D341Med (cell line): ENCODE data around the gene STATH.
"Not testable (repeated sequence)": the region's sequence is repeated elsewhere in the genome, so short reads cannot be mapped to it uniquely, and the experiment has no call there.

Source experiments
- DNase-seq: peaks from one replicate; pipeline ENCODE4 v3.0.0; 2012; ENCODE audit warnings: low spot score

STATH gene, protein sequence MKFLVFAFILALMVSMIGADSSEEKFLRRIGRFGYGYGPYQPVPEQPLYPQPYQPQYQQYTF

DNA sequence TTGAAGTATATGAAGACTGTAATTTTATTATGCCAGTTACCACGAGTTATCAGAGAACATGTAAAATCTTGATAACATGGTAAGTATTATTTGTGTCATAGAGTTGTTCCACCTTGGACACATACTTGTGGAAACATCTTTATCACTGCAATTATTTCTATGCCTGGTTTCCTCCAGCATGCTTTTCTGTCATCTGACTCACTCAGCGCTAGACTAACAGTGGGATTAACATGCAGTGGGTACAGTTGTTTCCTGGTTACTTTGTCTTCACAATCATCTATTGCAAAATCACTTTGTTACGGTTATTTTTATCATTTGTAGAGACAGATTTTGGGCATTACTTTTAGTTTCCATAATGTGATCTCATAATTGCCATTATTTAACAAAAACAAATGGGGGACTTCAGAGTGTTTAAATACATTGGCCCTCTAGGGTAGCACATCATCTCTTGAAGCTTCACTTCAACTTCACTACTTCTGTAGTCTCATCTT is at the start of gene STATH:
Gene STATH, plus strand, starts transcription at position 441 of the 491 bp plus-strand sequence. CDS start 2,472 bp downstream, outside the sequence.
- DNase-seq = no peak

DNA sequence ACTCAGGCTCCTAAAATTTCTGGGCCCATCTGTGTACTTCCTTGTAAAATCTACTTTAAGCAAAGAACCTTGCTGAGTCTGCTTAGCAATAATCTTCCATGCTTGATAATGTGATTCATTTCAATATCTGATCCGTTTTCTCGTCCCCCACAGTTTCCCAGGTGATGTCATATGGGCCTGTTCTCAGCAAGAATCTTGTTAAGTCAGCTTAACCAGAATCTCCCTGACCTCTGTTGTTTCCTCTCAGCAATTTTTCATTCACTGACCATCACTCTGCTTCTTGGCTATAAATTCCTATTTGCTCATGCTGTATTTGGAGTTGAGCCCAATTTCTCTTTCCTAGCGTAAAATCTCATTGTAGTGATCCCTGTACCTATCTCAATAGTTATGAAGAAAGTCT is 44.2 kb upstream of the STATH start:
- DNase-seq = no peak

DNA sequence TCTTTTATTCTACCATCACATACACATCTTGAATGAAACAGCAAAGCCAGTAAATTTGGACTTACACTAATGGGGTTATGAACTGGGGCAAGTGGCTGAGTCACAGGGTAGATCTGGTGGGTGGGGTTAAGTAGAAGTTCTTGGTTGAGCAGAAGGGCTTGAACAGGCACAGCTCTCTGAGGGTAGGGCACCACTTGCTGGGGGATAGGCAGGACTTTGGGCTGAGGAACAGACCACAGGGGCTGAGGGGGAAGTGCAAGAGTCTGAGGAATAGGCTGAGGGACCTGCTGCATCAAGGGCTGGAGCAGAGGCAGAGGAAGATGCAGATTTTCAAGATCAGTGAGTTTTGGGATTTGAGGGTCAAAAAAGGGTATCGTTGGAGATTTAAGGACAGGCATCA is 38.6 kb upstream of the STATH start:
- DNase-seq = no peak

DNA sequence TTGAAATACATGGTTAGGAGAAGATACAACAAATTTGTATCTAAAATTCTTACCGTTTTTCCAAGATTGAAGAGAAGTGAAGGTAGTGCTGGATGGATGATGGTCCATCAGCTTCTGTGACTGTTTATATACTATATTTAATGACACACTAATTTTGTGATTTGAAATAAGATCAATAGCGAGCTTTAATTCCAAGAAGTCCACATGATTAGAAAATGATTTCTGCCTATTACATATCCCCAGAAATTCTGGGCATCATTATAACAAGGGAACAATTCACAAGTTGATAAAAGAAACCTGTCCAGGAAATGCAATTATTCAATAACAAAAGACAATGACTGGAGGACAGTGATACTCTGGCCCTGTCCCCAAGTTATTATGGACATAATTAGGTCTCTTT is 30.1 kb upstream of the STATH start, which contains the start of gene CSN2:
Gene CSN2, minus strand, starts transcription at position 101 of the 400 bp plus-strand sequence. CDS start 4,733 bp downstream, outside the sequence.
- no peak for DNase-seq

DNA sequence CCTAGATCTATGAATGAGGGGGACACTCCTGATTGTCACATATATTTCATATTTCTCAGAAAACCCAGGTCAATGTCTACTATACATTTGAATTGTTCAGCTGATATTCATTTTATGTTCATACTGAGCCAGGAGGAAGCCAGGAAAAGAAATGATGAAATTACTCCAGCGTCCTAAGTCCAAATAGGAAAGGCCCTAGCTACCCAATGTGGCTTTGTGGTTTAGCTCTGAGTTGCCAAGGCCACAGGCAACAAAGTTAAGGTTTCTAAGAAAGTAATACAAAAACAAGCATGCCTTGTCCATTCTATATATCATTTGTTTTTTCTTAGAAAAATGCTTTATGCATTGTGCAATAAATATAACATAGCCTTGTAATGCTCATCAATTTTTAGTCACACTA is 25.7 kb upstream of the STATH start:
- DNase-seq = no peak

DNA sequence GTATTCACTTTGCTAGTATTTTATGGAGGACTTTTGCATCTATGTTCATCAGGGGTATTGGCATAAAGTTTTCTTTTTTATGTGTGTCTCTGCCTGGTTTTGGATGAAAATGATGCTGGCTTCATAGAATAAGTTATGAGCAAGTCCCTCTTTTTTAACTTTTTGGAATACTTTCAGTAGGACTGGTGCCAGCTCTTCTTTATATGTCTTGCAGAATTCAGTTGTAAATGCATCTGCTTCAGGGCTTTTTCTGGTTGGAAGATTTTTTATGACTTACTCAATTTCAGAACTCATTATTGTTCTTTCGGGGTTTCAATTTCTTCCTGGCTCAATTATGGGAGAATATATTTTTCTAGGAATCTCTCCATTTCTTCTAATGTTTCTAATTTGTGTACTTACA is 21.1 kb upstream of the STATH start:
- DNase-seq = no peak

DNA sequence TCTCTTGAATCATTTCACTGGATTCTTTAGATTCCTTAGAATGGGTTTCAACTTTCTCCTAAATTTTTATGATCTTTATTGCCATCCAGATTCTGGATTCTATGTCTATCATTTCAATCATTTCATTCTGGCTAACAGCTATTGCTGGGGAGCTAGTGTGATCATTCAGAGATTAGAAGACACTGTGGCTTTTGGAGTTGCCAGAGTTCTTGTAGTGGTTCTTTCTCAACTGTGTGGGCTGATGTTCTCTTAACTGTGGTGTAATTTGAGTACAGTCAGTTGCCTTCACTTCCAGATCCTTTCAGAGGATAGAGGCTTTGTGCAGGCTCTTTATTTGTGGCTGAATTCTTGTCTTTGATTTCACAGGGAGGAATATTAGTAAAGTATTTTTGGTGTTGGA is 18.2 kb upstream of the STATH start:
- DNase-seq = no peak

DNA sequence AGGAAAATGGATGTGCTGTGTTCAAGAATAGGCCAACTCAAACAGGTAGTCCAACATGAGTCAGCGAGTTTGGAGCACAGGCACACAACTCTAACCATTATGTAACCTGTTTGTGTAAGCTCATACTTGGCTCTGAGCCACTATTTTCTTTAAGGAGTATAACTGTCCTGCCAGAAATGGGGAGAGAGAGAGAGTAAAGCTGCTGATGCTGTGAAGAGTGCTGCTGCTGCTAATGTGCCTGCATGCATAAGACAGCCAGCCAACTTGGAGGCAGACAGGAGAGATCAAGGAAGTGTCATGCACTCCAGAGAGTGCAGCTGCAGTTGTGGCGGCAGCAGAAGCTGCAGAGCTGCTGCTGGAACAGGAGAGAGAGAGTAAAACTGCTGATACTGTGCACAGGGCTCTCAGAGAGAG is 11.7 kb upstream of the STATH start:
- DNase-seq = peak; percentile 27

DNA sequence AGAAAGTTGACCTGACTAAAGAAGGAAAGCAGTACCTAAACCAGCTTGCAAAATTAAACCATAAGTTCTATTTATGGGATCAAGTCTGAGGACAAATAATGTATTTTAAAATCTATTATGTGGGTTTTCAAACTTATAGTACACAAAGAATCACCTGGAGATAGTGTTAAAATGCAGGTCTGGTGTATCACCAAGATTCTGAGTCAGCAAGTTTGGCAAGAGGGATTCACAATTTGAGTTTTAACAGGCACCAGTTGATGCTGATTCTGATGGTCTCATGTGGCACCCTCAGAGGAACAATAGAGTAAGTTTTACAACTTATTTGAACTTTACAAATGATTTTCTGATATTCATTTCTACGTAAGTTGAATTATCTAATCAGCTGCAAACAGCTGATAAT is 9.1 kb upstream of the STATH start:
- no peak for DNase-seq

DNA sequence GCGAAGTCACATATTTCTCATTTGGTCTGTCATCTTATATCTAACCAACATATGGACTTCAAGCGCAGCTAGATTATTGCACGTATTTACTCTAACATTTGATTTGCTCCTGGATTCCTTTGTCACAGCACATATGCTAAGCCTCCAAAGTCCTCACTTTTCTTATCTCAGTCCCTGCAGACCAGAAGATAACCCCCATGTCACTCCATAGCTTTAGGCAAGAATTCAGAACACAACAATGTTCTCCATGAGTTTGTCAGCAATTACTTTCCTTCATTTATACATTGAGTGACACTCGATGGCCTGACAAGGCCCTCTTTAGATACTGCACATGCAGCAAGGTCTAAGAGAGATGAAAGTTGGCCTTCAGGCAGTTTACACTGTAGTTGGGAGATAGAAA is 4.8 kb upstream of the STATH start:
- DNase-seq = no peak

DNA sequence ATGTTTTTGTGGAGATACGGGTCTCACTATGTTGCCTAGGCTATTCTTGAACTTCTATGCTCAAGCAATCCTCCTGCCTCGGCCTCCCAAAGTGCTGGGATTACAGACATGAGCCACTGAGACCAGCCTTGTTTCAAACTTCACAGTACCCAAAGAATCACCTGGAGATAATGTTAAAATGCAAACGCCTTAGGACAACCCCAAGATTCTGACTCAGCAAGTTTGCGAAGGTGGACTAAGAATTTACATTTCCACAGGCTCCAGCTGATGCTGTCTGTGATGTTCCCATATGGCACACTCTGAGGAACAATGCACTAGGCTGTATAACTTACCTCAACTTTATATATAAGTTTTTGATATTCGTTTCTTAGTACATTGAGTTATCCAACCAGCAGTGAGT is 984 bp upstream of the STATH start:
- DNase-seq = no peak

DNA sequence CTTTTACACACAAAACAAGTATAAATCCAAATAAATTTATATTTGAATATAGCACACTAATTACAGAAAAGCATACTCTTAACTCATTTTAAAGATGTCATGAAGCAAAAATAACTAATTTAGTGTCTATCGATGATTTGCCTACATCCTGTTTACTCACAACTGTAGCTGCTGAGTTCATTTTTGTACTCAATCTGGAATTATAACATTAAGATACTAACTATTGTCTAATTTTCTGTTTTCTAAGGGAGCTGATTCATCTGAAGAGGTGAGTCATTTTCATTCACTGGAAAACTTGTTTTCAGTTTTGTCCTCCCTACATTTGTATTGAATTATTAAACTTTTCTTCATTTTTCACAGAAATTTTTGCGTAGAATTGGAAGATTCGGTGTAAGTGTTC is 3.7 kb downstream of the STATH start:
- no peak for DNase-seq

DNA sequence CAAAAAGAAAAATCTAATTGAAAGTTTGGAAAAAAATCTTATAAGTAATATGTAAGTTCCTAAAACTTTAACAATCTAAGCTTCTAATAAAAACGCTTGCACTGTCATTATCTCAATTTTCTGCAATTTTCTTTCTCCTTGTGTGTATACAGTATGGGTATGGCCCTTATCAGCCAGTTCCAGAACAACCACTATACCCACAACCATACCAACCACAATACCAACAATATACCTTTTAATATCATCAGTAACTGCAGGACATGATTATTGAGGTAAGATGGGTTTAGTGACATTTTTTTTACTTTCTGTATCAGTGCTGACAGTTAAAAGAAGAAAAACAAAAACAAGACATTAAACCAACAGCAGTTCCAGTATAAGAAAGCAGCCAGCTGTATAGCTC is 4.9 kb downstream of the STATH start:
- DNase-seq = no peak

DNA sequence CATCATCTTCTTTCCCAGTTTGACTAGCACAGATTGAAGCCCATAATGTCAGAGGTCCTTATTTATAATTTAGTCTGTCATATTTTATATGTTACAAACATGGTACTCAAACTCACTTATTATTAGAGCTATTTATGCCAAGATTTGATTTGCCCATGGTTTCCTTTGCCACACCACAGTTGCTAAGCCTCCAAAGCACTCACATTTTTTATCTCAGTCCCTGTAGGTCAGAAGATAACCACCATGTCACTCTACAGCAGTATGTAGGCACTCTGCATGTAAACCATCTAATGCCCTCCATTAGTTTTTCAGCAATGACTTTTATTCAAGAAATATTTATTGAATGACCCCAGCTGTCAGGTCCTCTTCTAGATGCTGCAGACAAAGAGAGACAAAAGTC is 6.7 kb downstream of the STATH start:
- no peak for DNase-seq

DNA sequence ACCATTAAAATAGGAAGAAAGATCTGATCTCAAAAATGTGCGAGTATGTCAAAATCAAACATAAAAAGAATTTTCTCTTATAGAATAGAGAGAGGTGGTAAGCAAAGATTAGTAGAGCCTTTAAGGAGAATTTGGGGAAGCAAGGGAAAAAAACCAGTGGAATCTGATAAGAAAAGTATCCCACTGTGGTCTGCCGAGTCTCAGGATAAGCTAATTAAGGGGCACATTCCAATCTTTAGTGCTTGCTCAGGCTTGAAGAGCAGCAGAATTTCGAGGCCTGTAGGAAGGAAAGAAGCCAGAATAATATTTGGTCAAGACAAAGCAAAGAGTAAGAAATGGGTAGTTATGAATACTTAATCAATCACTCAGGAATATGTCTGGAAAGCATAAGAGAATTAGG is 13.0 kb downstream of the STATH start:
- no peak for DNase-seq

DNA sequence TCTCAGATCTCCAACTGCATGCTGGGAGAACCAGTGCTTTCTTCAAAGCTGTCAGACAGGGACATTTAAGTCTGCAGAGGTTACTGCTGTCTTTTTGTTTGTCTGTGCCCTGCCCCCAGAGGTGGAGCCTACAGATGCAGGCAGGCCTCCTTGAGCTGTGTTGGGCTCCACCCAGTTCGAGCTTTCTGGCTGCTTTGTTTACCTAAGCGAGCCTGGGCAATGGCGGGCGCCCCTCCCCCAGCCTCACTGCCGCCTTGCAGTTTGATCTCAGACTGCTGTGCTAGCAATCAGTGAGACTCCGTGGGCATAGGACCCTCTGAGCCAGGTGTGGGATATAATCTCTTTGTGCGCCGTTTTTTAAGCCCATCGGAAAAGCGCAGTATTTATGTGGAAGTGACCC is 23.2 kb downstream of the STATH start:
- DNase-seq = not testable (repeated sequence)

DNA sequence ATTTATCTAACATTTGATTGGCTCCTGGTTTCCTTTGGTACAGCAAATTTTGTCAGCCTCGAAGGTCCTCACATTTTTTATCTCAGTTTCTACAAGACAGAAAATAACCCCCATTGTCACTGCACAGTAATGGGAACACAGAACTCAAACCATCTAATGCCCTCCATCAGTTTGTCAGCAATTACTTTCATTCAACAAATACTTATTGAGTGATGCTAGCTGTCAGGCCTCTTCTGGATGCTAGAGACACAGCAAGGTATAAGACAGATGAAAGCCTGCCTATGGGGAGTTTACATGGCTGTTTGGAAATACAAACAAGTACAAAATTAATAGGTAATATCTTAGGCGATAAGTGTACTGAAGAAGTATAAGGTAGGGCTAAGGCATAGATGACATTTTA is 27.5 kb downstream of the STATH start:
- DNase-seq = no peak

DNA sequence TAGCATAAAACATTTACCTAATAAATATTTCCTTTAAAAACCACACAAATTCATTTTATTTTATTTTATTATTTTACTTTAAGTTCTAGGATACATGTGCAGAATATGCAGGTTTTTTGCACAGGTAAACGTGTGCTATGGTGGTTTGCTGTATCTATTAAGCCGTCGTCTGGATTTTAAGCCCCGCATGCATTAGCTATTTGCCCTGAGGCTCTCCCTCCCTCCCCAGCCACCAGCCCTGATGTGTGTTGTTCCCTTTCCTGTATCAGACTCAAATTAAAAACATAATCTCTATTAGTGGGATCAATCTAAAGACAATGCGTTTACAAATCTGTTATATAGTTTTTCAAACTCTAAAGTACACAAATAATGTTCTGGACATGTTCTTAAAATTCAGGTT is 31.2 kb downstream of the STATH start:
- no peak for DNase-seq

DNA sequence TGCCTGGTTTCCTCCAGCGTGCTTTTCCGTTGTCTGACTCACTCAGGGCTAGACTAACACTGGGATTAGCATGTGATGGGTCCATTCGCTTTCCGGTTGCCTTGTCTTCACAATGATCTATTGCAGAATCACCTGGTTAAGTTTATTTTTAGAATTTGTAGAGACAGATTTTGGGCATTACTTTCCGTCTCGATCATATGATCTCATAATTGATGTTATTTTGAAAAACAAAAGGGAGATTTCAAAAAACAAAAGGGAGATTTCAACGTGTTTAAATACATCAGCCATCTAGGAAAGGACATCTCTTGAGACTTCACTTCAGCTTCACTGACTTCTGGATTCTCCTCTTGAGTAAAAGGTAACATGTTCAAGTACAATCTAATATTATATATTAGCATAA is 32.4 kb downstream of the STATH start, which contains the start of gene HTN3:
Gene HTN3, plus strand, starts transcription at position 301 of the 400 bp plus-strand sequence. CDS start 2,282 bp downstream, outside the sequence.
- DNase-seq = not testable (repeated sequence)

DNA sequence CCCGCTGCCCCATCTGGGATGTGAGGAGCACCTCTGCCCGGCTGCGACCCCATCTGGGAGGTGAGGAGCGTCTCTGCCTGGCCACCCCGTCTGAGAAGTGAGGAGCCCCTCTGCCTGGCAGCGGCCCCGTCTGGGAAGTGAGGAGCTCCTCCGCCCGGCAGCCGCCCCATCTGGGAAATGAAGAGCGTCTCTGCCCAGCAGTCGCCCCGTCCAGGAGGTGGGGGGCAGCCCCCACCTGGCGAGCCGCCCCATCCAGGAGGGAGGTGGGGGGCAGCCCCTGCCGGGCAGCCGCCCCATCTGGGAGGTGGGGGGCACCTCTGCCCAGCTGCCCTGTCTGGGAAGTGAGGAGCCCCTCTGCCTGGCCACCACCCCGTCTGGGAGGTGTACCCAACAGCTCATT is 41.8 kb downstream of the STATH start:
- not testable (repeated sequence) for DNase-seq

DNA sequence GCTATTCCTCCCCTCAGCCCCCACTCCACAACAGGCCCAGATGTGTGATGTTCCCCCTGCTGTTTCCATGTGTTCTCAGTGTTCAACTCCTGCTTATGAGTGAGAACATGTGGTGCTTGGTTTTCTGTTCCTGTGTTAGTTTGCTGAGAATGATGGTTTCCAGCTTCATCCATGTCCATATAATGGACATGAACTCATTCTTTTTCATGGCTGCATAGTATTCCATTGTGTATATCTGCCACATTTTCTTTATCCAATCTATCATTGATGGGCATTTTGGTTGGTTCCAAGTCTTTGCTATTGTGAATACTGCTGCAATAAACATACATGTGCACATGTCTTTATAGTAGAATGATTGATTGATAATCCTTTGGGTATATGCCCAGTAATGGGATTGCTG is 44.2 kb downstream of the STATH start:
- not testable (repeated sequence) for DNase-seq

DNA sequence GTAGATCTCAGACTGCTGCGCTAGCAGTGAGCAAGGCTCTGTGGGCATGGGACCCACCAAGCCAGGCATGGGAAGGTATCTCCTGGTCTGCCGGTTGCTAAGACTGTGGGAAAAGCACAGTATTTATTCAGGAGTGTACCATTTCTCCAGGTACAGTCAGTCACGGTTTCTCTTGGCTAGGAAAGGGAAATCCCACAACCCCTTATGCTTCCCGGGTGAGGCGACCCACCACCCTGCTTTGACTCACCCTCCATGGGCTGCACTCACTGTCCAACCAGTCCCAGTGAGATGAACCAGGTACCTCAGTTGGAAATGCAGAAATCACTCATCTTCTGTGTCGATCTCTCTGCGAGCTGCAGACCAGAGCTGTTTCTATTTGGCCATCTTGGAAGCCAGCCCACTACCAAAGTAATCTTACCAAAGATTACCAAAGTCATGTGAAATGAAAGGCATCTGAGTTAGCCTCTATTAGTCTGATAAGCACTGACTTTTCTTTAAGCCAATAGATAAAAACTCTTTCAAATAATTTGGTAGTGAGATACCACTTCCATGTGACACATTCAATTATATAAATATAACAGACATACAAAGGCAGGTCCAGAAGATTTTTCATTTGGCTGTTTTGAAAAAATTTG is 46.0 kb downstream of the STATH start:
- DNase-seq = no peak

DNA sequence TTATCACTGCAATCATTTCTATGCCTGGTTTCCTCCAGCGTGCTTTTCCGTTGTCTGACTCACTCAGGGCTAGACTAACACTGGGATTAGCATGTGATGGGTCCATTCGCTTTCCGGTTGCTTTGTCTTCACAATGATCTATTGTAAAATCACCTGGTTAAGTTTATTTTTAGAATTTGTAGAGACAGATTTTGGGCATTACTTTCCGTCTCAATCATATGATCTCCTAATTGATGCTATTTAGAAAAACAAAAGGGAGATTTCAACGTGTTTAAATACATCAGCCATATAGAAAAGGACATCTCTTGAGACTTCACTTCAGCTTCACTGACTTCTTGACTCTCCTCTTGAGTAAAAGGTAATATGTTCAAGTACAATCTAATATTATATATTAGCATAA is 54.4 kb downstream of the STATH start, which contains the start of gene HTN1:
Gene HTN1, plus strand, starts transcription at position 301 of the 400 bp plus-strand sequence. CDS start 2,639 bp downstream, outside the sequence.
- not testable (repeated sequence) for DNase-seq
